K562 (cell line): Measurements from ENCODE around the gene FAM227A. TPM values are rescaled to one million over a fixed set of nuclear protein-coding genes. Genes with fewer than 3 reads are reported as not detected.

Experiments used
- ATAC-seq: fragments of 200-7000 bp; cut with Tn5 transposase; 3 replicates; pipeline ENCODE4 v1.9.1; 2020; ENCODE audit warnings: moderate library complexity
- BruUV-seq: library from RNA; stranded (reverse); fragments of 400-500 nt; replicated peaks from 2 replicates; lab custom pipeline; 2021; lab: Mats Ljungman, UMichigan
- CTCF ChIA-PET: fragments of 300-600 bp; formaldehyde crosslinking; extraction: SDS; loops from one replicate; lab custom pipeline; 2021; ENCODE audit warnings: low intra/inter-chr PET ratio; lab: Yijun Ruan, JAX
- POLR2A ChIA-PET: fragments of 300-600, 350-650 bp; sonication (Branson Sonifier 250); formaldehyde crosslinking; extraction: SDS; loops from one replicate; lab custom pipeline; 2021; ENCODE audit warnings: antibody characterized with exemption, inconsistent platforms; lab: Yijun Ruan, JAX
- DNase-seq, 4 experiments: peaks; one replicate each; pipeline versions ENCODE4 v3.0.0 to v3.0.0-alpha.2; 2011 to 2018; ENCODE audit warnings: low spot score in 3 of 4, mixed read lengths in 3 of 4; ENCODE audit errors: extremely low read depth in 1 of 4
- FAIRE-seq: peaks from 2 replicates; lab custom pipeline; 2011; peaks lifted over from hg19 to GRCh38; lab: Jason Lieb, UNC
- H2AFZ ChIP-seq: 2 replicates; pipeline ENCODE4 v1.6.0; 2011; ENCODE audit warnings: low read depth, low read length, control low read depth, inconsistent platforms
- H3K27ac ChIP-seq: fragments of 200-600 bp; 3 replicates; pipeline ENCODE4 v1.8.0; 2011; ENCODE audit warnings: low read depth, mild to moderate bottlenecking, control low read depth, inconsistent platforms, low read length, moderate library complexity, mixed read lengths; ENCODE audit errors: extremely low read depth
- H3K27me3 ChIP-seq, 2 experiments: fragments of 300-600 bp in 1 of 2; 2 replicates in 1 of 2; 3 replicates in 1 of 2; pipeline versions ENCODE4 v1.6.0 to v1.8.0; 2011; ENCODE audit warnings: inconsistent platforms in 2 of 2, low read length in 2 of 2, mild to moderate bottlenecking in 1 of 2, mixed read lengths in 1 of 2, moderate library complexity in 1 of 2; ENCODE audit not compliant: control insufficient read depth in 2 of 2, insufficient read depth in 2 of 2
- H3K36me3 ChIP-seq: fragments of 300-600 bp; 3 replicates; pipeline ENCODE4 v1.8.0; 2011; ENCODE audit warnings: mild to moderate bottlenecking, low read length, inconsistent platforms; ENCODE audit not compliant: control insufficient read depth, insufficient read depth
- H3K4me1 ChIP-seq, 2 experiments: fragments of 200-600 bp in 1 of 2; replicated peaks in 1 of 2; 2 replicates in 1 of 2; 3 replicates in 1 of 2; pipeline versions ENCODE4 v1.5.1 to v1.8.0; 2011; ENCODE audit warnings: inconsistent platforms in 2 of 2, low read length in 2 of 2, mild to moderate bottlenecking in 1 of 2, mixed read lengths in 1 of 2, moderate library complexity in 1 of 2; ENCODE audit not compliant: control insufficient read depth in 2 of 2, insufficient read depth in 2 of 2
- H3K4me2 ChIP-seq: 2 replicates; pipeline ENCODE4 v1.6.1; 2011; ENCODE audit warnings: low read length, control low read depth, inconsistent platforms, mixed read lengths; ENCODE audit not compliant: insufficient read depth
- H3K4me3 ChIP-seq: fragments of 200-600 bp; sonication (generic), shearing (Covaris generic); 2 replicates; pipeline ENCODE4 v1.5.1; 2016; ENCODE audit warnings: control low read depth, inconsistent platforms
- H3K79me2 ChIP-seq: fragments of 200-600 bp; 3 replicates; pipeline ENCODE4 v1.8.0; 2011; ENCODE audit warnings: low read length, inconsistent platforms; ENCODE audit not compliant: control insufficient read depth, insufficient read depth
- H3K9ac ChIP-seq, 2 experiments: 2 replicates each; pipeline versions ENCODE4 v1.6.0 to v1.6.1; 2011; ENCODE audit warnings: low read depth in 2 of 2, low read length in 2 of 2, control low read depth in 1 of 2, inconsistent platforms in 1 of 2, mild to moderate bottlenecking in 1 of 2, mixed read lengths in 1 of 2; ENCODE audit not compliant: insufficient read depth in 1 of 2
- H3K9me1 ChIP-seq: one replicate; pipeline ENCODE4 v1.6.0; 2011; ENCODE audit warnings: inconsistent platforms, mild to moderate bottlenecking, low read length, moderate library complexity; ENCODE audit not compliant: control insufficient read depth, insufficient read depth
- H3K9me3 ChIP-seq: replicated peaks from 2 replicates; pipeline ENCODE4 v1.5.1; 2011; ENCODE audit warnings: low read depth, low read length, inconsistent platforms; ENCODE audit not compliant: control insufficient read depth, insufficient read depth
- H4K20me1 ChIP-seq: replicated peaks from 2 replicates; pipeline ENCODE4 v1.6.1; 2011; ENCODE audit warnings: low read length, inconsistent platforms, mixed read lengths; ENCODE audit not compliant: control insufficient read depth, insufficient read depth
- BMI1 ChIP-seq: fragments of 150-350 bp; IDR thresholded peaks from 2 replicates; pipeline ENCODE4 v1.6.1; 2014; ENCODE audit warnings: low read length
- DIDO1 ChIP-seq: fragments of 450-650 bp; IDR thresholded peaks from 2 replicates; pipeline ENCODE4 v1.6.1; 2016; ENCODE audit warnings: low read depth, missing biosample characterization, missing genetic modification characterization
- ELF4 ChIP-seq: fragments of 450-650 bp; formaldehyde crosslinking; IDR thresholded peaks from 2 replicates; pipeline ENCODE4 v1.4.0; 2022; ENCODE audit warnings: missing genetic modification characterization
- IFI16 ChIP-seq: fragments of 250-450 bp; sonication (Bioruptor Pico); IDR thresholded peaks from 2 replicates; pipeline ENCODE4 v2.1.2; 2022; ENCODE audit warnings: mild to moderate bottlenecking, inconsistent platforms
- NCOR1 ChIP-seq: fragments of 450-650 bp; IDR thresholded peaks from 2 replicates; pipeline ENCODE4 v1.6.1; 2016; ENCODE audit warnings: mild to moderate bottlenecking, moderate library complexity
- SMARCA5 ChIP-seq: fragments of 450-650 bp; IDR thresholded peaks from 2 replicates; pipeline ENCODE4 v1.6.1; 2016
- WHSC1 ChIP-seq: IDR thresholded peaks from one replicate; pipeline ENCODE4 v1.6.1; 2012; ENCODE audit warnings: low read length, control low read depth, inconsistent platforms
- YBX1 ChIP-seq: fragments of 450-650 bp; IDR thresholded peaks from 2 replicates; pipeline ENCODE4 v1.7.1; 2016; ENCODE audit warnings: mild to moderate bottlenecking
- ZC3H11A ChIP-seq: IDR thresholded peaks from 2 replicates; pipeline ENCODE4 v1.6.1; 2012; ENCODE audit warnings: low read depth, low read length, improper control_type of control experiment
- ZFP36 ChIP-seq: fragments of 150-350 bp; IDR thresholded peaks from 2 replicates; pipeline ENCODE4 v1.6.1; 2018; ENCODE audit warnings: low read length, low read depth; ENCODE audit not compliant: partially characterized antibody
- ZNF12 ChIP-seq: sonication (generic); formaldehyde crosslinking; IDR thresholded peaks from 2 replicates; pipeline ENCODE4 v1.4.0; 2020; ENCODE audit warnings: mild to moderate bottlenecking, missing genetic modification reagents
- ZNF324 ChIP-seq: fragments of 250-450 bp; sonication (Bioruptor Pico); IDR thresholded peaks from 2 replicates; pipeline ENCODE4 v1.4.0; 2020; ENCODE audit warnings: mild to moderate bottlenecking
- ZNF41 ChIP-seq: fragments of 250-450 bp; sonication (Bioruptor Pico); conservative IDR thresholded peaks from 2 replicates; pipeline ENCODE4 v1.4.0; 2020; ENCODE audit warnings: mild to moderate bottlenecking
- WGBS: fragments of 100-300 bp; shearing (Covaris generic); methylation state at CpG from one replicate; pipeline ENCODE4 v1.1.6; 2016; ENCODE audit warnings: low coverage, mixed read lengths; ENCODE audit not compliant: insufficient coverage; ENCODE audit errors: missing lambda C conversion rate; 5-methylcytosine and 5-hydroxymethylcytosine counted together
- in situ Hi-C: fragments of 300-500 bp; cut with MboI; formaldehyde crosslinking; loops from 4 replicates; pipeline ENCODE4 v1.15.0; 2018; ENCODE audit warnings: inconsistent platforms, mixed read lengths
- intact Hi-C: fragments of 100-400 bp; cut with micrococcal nuclease; formaldehyde crosslinking; loops from 2 replicates; pipeline ENCODE4 v1.14.2; 2022
- polyA plus RNA-seq, 8 experiments: library from polyadenylated mRNA; depleted of rRNA in 4 of 8; stranded (reverse) in 5 of 8; unstranded in 3 of 8; fragments of >200 nt; fragmentation: Nextera tagmentation in 2 of 8; fragmentation: Illumina TruSeq in 1 of 8; extraction: Ambion mirVana in 2 of 8; extraction: Trizol in 1 of 8; gene quantifications; 2 replicates each; pipeline versions ENCODE4 v1.2.1 to v1.2.3, GENCODE V29; 2011 to 2014; ENCODE audit warnings: inconsistent platforms in 1 of 8, missing spikeins in 1 of 8
- total RNA-seq, 7 experiments: library from RNA; depleted of rRNA in 6 of 7; stranded (reverse); fragments of >200 nt in 6 of 7; fragmentation: Illumina TruSeq in 2 of 7; extraction: Trizol in 2 of 7; gene quantifications; 2 replicates each; pipeline versions ENCODE4 v1.2.1 to v1.2.3, GENCODE V29; 2011 to 2021; ENCODE audit warnings: low replicate concordance in 1 of 7
- TF ChIP-seq, protein P1 (sequence below): fragments of 450-650 bp; IDR thresholded peaks from 2 replicates; pipeline ENCODE4 v1.6.1; 2016; ENCODE audit warnings: low read depth

Gene FAM227A
- total and polyA plus RNA-seq, 9 of the 15 experiments (the other 6 are each of a cell fraction or from before 2014, with no cell fraction given): 0.10 to 2.2 (median 0.83) TPM

DNA sequence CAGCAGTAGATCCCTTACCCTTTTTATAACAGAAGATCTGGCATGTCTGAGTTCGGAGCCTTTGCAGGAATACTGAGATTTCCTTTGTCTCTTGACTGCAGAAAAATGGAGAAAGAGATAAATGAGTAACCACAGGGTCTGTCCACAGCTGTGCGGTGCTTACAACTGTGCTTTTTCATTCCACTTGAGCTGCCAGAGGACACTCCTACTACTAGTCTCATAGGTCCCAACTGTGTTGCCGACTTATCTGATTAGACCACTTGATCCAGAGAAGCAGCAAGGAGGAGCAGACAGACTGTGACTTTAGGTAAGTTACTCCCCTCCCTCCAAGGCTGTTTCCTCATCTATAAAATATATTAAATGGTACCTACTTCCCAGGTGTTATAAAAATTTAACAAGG is 17.5 kb downstream of the FAM227A start:
- Histone ChIP-seq H3K4me1 (peaks cover 0 to 5% of the 10 kb centered on the region in 2 experiments; a peak in 2 of 5 replicates), H3K9me1 (no peaks in the 10 kb centered on the region), H3K9ac (no peak overlapping the region), H4K20me1 (no peaks in the 10 kb centered on the region), H3K9me3 (no peaks in the 10 kb centered on the region), H3K36me3 (no peaks in the 10 kb centered on the region), H3K79me2 (no peaks in the 10 kb centered on the region), H3K4me3 (no peak overlapping the region), H2AFZ (no peak overlapping the region), H3K4me2 (no peak overlapping the region), H3K27ac (no peak overlapping the region), H3K27me3 (no peaks in the 10 kb centered on the region)
- intact Hi-C loops: no loop called here
- in situ Hi-C loops: no loop called here
- WGBS: 0% methylated on average over 3 of the region's 3 CpGs
- no TSS peak for BruUV-seq
- DNase-seq (peak; percentile 20 to 65 (median 36)), ATAC-seq (peak; percentile 86), FAIRE-seq (peak; percentile 83)
- POLR2A ChIA-PET: no interaction called here
- CTCF ChIA-PET: interaction anchor here (0.6 kb wide), 1 partner anchor 494 kb away, joined by 3 read pairs; no protein-coding TSS in a partner anchor
- TF ChIP-seq ZFP36: no peak
- no peak for TF ChIP-seq ZNF12 (CRISPR knock-in tag)
- no peak for TF ChIP-seq ZNF324 (CRISPR knock-in tag)
- no peak for TF ChIP-seq ZNF41
- no peak for TF ChIP-seq DIDO1 (tag)
- TF ChIP-seq BMI1: no peak
- TF ChIP-seq, protein P1, sequence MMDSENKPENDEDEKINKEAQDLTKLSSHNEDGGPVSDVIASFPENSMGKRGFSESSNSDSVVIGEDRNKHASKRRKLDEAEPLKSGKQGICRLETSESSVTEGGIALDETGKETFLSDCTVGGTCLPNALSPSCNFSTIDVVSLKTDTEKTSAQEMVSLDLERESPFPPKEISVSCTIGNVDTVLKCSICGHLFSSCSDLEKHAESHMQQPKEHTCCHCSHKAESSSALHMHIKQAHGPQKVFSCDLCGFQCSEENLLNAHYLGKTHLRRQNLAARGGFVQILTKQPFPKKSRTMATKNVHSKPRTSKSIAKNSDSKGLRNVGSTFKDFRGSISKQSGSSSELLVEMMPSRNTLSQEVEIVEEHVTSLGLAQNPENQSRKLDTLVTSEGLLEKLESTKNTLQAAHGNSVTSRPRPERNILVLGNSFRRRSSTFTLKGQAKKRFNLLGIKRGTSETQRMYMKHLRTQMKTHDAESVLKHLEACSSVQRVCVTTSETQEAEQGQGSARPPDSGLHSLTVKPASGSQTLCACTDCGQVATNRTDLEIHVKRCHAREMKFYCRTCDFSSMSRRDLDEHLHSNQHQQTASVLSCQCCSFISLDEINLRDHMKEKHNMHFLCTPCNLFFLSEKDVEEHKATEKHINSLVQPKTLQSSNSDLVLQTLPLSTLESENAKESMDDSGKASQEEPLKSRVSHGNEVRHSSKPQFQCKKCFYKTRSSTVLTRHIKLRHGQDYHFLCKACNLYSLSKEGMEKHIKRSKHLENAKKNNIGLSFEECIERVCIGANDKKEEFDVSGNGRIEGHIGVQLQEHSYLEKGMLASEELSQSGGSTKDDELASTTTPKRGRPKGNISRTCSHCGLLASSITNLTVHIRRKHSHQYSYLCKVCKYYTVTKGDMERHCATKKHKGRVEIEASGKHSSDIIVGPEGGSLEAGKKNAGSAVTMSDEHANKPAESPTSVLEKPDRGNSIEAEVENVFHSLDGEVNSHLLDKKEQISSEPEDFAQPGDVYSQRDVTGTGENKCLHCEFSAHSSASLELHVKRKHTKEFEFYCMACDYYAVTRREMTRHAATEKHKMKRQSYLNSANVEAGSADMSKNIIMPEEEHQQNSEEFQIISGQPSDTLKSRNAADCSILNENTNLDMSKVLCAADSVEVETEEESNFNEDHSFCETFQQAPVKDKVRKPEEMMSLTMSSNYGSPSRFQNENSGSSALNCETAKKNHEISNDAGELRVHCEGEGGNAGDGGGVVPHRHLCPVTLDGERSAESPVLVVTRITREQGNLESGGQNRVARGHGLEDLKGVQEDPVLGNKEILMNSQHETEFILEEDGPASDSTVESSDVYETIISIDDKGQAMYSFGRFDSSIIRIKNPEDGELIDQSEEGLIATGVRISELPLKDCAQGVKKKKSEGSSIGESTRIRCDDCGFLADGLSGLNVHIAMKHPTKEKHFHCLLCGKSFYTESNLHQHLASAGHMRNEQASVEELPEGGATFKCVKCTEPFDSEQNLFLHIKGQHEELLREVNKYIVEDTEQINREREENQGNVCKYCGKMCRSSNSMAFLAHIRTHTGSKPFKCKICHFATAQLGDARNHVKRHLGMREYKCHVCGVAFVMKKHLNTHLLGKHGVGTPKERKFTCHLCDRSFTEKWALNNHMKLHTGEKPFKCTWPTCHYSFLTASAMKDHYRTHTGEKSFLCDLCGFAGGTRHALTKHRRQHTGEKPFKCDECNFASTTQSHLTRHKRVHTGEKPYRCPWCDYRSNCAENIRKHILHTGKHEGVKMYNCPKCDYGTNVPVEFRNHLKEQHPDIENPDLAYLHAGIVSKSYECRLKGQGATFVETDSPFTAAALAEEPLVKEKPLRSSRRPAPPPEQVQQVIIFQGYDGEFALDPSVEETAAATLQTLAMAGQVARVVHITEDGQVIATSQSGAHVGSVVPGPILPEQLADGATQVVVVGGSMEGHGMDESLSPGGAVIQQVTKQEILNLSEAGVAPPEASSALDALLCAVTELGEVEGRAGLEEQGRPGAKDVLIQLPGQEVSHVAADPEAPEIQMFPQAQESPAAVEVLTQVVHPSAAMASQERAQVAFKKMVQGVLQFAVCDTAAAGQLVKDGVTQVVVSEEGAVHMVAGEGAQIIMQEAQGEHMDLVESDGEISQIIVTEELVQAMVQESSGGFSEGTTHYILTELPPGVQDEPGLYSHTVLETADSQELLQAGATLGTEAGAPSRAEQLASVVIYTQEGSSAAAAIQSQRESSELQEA: no peak
- no peak for TF ChIP-seq WHSC1
- no peak for TF ChIP-seq SMARCA5
- no peak for TF ChIP-seq ZC3H11A
- TF ChIP-seq ELF4 (CRISPR knock-in tag): no peak
- TF ChIP-seq NCOR1: peak; percentile 24; the same call in 1 of the 2 replicates
- no peak for TF ChIP-seq IFI16 (CRISPR knock-in tag)
- TF ChIP-seq YBX1: no peak
